ENCODE data around the gene ADRB2. TPM values are rescaled to one million over a fixed set of nuclear protein-coding genes. Genes with fewer than 3 reads are reported as not detected.

The ADRB2 gene
- total RNA-seq, 1 experiment from 2014 or later: 0.26 TPM

GRCh38 chr5:148858547-148858946 is 32.1 kb downstream of the ADRB2 start:
- no peak overlapping the region for H2BK5ac ChIP-seq (ENCODE audit: insufficient read length, low read length)
- H4K5ac ChIP-seq (ENCODE audit: insufficient read length, low read depth, low read length): no peak overlapping the region
- H2BK15ac ChIP-seq (ENCODE audit: low read depth, low read length): no peak overlapping the region
- Mint-ChIP-seq H3K4me3 (no peak overlapping the region), H3K27ac (peak overlapping the region in 1 of 3 experiments; percentile 57; a peak in 1 of 7 replicates), H3K4me1 (no peaks in the 10 kb centered on the region), H3K36me3 (ENCODE audit: insufficient read depth in 1 of 3, low read depth in 3 of 3) (no peaks in the 10 kb centered on the region), H3K9me3 (no peaks in the 10 kb centered on the region; a peak in 1 of 5 replicates), H3K27me3 (ENCODE audit: low read depth) (peaks cover 1% of the 10 kb centered on the region)
- H3K14ac ChIP-seq (ENCODE audit: insufficient read depth, low read length): no peak overlapping the region
- DNase-seq: no peak
- H4K20me1 ChIP-seq (ENCODE audit: control insufficient read depth, insufficient read depth, insufficient read length): no peaks in the 10 kb centered on the region
- H3K56ac ChIP-seq (ENCODE audit: insufficient read length, low read depth, low read length): no peak overlapping the region
- H3K79me2 ChIP-seq (ENCODE audit: insufficient read depth, low read length): no peaks in the 10 kb centered on the region
- H2AFZ ChIP-seq (ENCODE audit: low read length): no peak overlapping the region
- no peaks in the 10 kb centered on the region for H3K23me2 ChIP-seq (ENCODE audit: insufficient read length, low read depth, low read length, poor library complexity, severe bottlenecking)
- no peak overlapping the region for H3K4me2 ChIP-seq (ENCODE audit: insufficient read depth, insufficient read length, low read length)
- no peak overlapping the region for H2AK5ac ChIP-seq (ENCODE audit: insufficient read length, low read length)
- no peaks in the 10 kb centered on the region for H3K4me1 ChIP-seq (ENCODE audit: insufficient read depth, low read length)
- no peak overlapping the region for H3K27ac ChIP-seq (ENCODE audit: insufficient read length, low read depth, low read length)
- H3K27me3 ChIP-seq (ENCODE audit: insufficient read depth, low read length): no peaks in the 10 kb centered on the region
- H2BK20ac ChIP-seq (ENCODE audit: low read depth, low read length, poor library complexity, severe bottlenecking): no peak overlapping the region
- no peak overlapping the region for H3K4ac ChIP-seq (ENCODE audit: low read depth, low read length)
- H4K8ac ChIP-seq (replicated peaks; ENCODE audit: insufficient read length, low read depth, low read length): no peak overlapping the region
- H3K18ac ChIP-seq (ENCODE audit: insufficient read length, low read depth, low read length): no peak overlapping the region
- no peak for TF ChIP-seq CTCF (conservative IDR thresholded peaks at IDR 0.05)
- no peak overlapping the region for H2BK12ac ChIP-seq (ENCODE audit: insufficient read length, low read depth, low read length)
- H3T11ph ChIP-seq (ENCODE audit: low read length): no peak overlapping the region
- H3K23ac ChIP-seq (ENCODE audit: insufficient read length, low read depth, low read length): no peak overlapping the region
- H2BK120ac ChIP-seq (ENCODE audit: low read depth, low read length, poor library complexity, severe bottlenecking): no peak overlapping the region
- no peaks in the 10 kb centered on the region for H3K9me3 ChIP-seq (ENCODE audit: control insufficient read depth, low read depth, low read length)
- WGBS (ENCODE audit: extremely low coverage, insufficient read length, low lambda C conversion rate): no CpG with 5 or more reads among the region's 6 CpGs
- no peak overlapping the region for H4K91ac ChIP-seq (ENCODE audit: insufficient read length, low read depth, low read length)
- no peak overlapping the region for H3K9ac ChIP-seq (ENCODE audit: extremely low read depth, insufficient read length, low read length)
- H3K79me1 ChIP-seq (ENCODE audit: insufficient read depth, low read depth, low read length, poor library complexity, severe bottlenecking): no peaks in the 10 kb centered on the region

All from H9 (cell line).